22Rv1 (cell line): Measurements from ENCODE around the gene CAPN1.

Source experiments
- CTCF ChIP-seq: fragments of 450-650 bp; IDR thresholded peaks from 2 replicates; pipeline ENCODE4 v1.5.1; 2017; ENCODE audit warnings: mild to moderate bottlenecking
- ZFX ChIP-seq: fragments of 450-650 bp; IDR thresholded peaks from 2 replicates; pipeline ENCODE4 v1.6.1; 2017; ENCODE audit warnings: antibody characterized with exemption, borderline replicate concordance

DNA sequence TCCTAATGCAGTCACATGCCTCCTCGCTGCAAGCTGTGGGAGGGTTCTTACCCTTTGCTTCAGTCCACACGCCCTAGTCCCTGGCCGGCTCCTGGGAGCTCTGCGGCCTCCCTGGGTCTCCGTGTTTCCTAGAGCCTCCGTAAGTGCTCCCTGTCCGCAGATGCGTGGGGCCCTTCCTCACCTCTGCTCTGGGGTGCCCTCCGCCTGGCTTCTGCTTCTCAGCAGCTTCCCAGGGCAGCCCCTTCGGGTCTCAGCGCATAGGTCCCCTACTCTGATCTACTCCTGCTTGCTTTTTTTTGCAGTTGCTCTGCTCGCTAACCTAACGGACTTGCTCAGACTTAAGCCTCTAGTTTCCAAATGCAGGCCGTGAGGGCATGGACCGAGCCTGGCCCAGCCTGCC lies 22.4 kb downstream of the CAPN1 start:
- TF ChIP-seq CTCF, result no peak
- no peak for TF ChIP-seq ZFX
